Endodermal cell (in vitro differentiated cells): ENCODE data around the gene KHK. TPM values are rescaled to one million over a fixed set of nuclear protein-coding genes. Genes with fewer than 3 reads are reported as not detected.

ENCODE experiments used
- DNase-seq: peaks from one replicate; pipeline ENCODE4 v3.0.0-alpha.2; 2017
- H3K27ac ChIP-seq: 2 replicates; pipeline ENCODE4 v1.5.1; 2013; ENCODE audit warnings: mild to moderate bottlenecking, low read depth, low read length, moderate library complexity
- H3K27me3 ChIP-seq: 2 replicates; pipeline ENCODE4 v1.6.1; 2013; ENCODE audit warnings: mild to moderate bottlenecking, low read length, moderate library complexity; ENCODE audit not compliant: insufficient read depth, control insufficient read depth, poor library complexity, severe bottlenecking
- H3K36me3 ChIP-seq: 2 replicates; pipeline ENCODE4 v1.7.0; 2013; ENCODE audit warnings: mild to moderate bottlenecking, low read length, moderate library complexity; ENCODE audit not compliant: control insufficient read depth, insufficient read depth
- H3K4me1 ChIP-seq: one replicate; pipeline ENCODE4 v1.7.0; 2013; ENCODE audit warnings: low read length; ENCODE audit not compliant: control insufficient read depth, insufficient read depth
- H3K4me3 ChIP-seq: 2 replicates; pipeline ENCODE4 v1.5.1; 2013; ENCODE audit warnings: mild to moderate bottlenecking, low read length, moderate library complexity
- H3K9ac ChIP-seq: 2 replicates; pipeline ENCODE4 v1.6.1; 2013; ENCODE audit warnings: mild to moderate bottlenecking, low read length, moderate library complexity; ENCODE audit not compliant: poor library complexity, severe bottlenecking; ENCODE audit errors: extremely low read depth
- H3K9me3 ChIP-seq: 2 replicates; pipeline ENCODE4 v1.6.1; 2013; ENCODE audit warnings: mild to moderate bottlenecking, low read length, moderate library complexity; ENCODE audit not compliant: control insufficient read depth
- H3K27ac Mint-ChIP-seq: 2 replicates; pipeline ENCODE4 v1.8.0; 2020; ENCODE audit warnings: mixed read lengths
- H3K27me3 Mint-ChIP-seq: 2 replicates; pipeline ENCODE4 v1.8.0; 2021; ENCODE audit warnings: mild to moderate bottlenecking, mixed read lengths; ENCODE audit not compliant: insufficient read depth
- H3K36me3 Mint-ChIP-seq: 2 replicates; pipeline ENCODE4 v1.8.0; 2020; ENCODE audit warnings: low read depth, mixed read lengths
- H3K4me1 Mint-ChIP-seq: 2 replicates; pipeline ENCODE4 v1.8.0; 2020; ENCODE audit warnings: mixed read lengths
- H3K4me3 Mint-ChIP-seq: 2 replicates; pipeline ENCODE4 v1.8.0; 2020; ENCODE audit warnings: mild to moderate bottlenecking, moderate library complexity, mixed read lengths
- H3K9me3 Mint-ChIP-seq: 2 replicates; pipeline ENCODE4 v1.8.0; 2020; ENCODE audit warnings: mild to moderate bottlenecking, mixed read lengths
- WGBS, 2 experiments: methylation state at CpG; one replicate each; pipeline versions ENCODE4 v1.1.5 to v1.1.7; 2013; ENCODE audit warnings: missing lambda C conversion rate in 2 of 2, mixed read lengths in 1 of 2; ENCODE audit not compliant: insufficient coverage in 1 of 2, insufficient read length in 1 of 2; 5-methylcytosine and 5-hydroxymethylcytosine counted together
- total RNA-seq, 2 donors: library from RNA; stranded (reverse); fragmentation: NEBNext Ultra II Directional in 1 of 2; extraction: Animal tissue kit (Norgen Biotek cat#: 25700) in 1 of 2; gene quantifications; 2 replicates in 1 of 2; 3 replicates in 1 of 2; pipeline ENCODE4 v1.2.1, GENCODE V29; 2021
- TF ChIP-seq, protein P1 (sequence below): fragments of 200-600 bp; sonication (generic); conservative IDR thresholded peaks from 2 replicates; pipeline ENCODE4 v1.5.0; 2021; ENCODE audit warnings: antibody characterized with exemption, mild to moderate bottlenecking

KHK gene
- total RNA-seq, 2 donors from 2014 or later = 3.3 to 3.9 TPM

DNA sequence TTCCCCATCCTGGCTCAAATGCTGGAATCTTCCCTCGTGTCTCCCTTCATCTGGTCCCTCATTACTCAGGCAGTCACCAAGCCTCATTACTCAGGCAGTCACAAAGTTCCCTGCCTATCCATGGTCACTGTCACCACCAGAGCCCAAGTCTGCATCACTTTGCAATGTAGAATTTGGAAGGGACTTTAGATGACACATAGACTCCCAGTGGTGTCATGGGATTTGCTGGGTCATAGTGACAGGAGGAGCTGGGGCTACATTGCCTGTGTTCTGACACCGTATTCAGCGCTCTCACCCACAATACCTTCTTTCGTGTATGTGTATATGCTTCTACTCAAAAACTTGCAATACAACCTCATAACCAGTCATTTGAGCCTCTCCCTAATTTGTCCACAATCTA is 10.2 kb upstream of the KHK start:
- no peak for DNase-seq
- peaks cover 17% of the 10 kb centered on the region for H3K4me1 Mint-ChIP-seq

DNA sequence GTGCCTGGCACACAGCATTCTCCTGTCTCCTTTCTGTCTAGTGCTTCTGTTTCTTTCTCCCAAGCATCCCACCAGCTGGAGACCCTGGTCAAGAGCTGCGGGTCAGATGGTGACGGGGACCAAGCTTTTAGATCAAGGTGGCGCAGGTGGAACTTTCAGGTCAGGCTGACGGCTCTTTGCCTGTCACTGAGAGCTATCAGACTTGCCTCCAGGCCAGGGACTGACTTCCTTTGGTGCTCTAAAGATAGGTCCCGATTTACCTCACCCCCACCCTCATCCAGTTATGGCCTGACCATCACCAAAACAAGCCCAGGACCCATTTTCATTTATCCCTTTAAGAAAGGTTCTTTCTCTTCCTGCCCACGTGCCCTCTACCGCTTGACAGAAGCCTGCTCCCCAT is 9.3 kb upstream of the KHK start:
- Mint-ChIP-seq H3K27me3 (peaks cover 7% of the 10 kb centered on the region), H3K4me1 (peaks cover 19% of the 10 kb centered on the region), H3K4me3 (no peak overlapping the region), H3K9me3 (no peaks in the 10 kb centered on the region), H3K36me3 (no peaks in the 10 kb centered on the region), H3K27ac (no peak overlapping the region)
- no peak overlapping the region for H3K27ac ChIP-seq
- no peaks in the 10 kb centered on the region for H3K36me3 ChIP-seq
- H3K9me3 ChIP-seq = no peaks in the 10 kb centered on the region
- TF ChIP-seq, protein P1, sequence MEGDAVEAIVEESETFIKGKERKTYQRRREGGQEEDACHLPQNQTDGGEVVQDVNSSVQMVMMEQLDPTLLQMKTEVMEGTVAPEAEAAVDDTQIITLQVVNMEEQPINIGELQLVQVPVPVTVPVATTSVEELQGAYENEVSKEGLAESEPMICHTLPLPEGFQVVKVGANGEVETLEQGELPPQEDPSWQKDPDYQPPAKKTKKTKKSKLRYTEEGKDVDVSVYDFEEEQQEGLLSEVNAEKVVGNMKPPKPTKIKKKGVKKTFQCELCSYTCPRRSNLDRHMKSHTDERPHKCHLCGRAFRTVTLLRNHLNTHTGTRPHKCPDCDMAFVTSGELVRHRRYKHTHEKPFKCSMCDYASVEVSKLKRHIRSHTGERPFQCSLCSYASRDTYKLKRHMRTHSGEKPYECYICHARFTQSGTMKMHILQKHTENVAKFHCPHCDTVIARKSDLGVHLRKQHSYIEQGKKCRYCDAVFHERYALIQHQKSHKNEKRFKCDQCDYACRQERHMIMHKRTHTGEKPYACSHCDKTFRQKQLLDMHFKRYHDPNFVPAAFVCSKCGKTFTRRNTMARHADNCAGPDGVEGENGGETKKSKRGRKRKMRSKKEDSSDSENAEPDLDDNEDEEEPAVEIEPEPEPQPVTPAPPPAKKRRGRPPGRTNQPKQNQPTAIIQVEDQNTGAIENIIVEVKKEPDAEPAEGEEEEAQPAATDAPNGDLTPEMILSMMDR = no peak
- H3K27me3 ChIP-seq = no peaks in the 10 kb centered on the region
- no peak overlapping the region for H3K9ac ChIP-seq
- 92% methylated on average over 6 to 7 of the region's 7 CpGs for WGBS, 2 experiments
- no peak overlapping the region for H3K4me3 ChIP-seq
- no peak for DNase-seq
- H3K4me1 ChIP-seq = peaks cover 4% of the 10 kb centered on the region

More for the DNA sequence above, 10.2 kb upstream of the KHK start:
- no peaks in the 10 kb centered on the region for H3K36me3 ChIP-seq
- H3K9me3 ChIP-seq = no peaks in the 10 kb centered on the region
- TF ChIP-seq, protein P1 = no peak
- Mint-ChIP-seq H3K36me3 (no peaks in the 10 kb centered on the region), H3K27me3 (peaks cover 7% of the 10 kb centered on the region), H3K4me3 (no peak overlapping the region), H3K9me3 (no peaks in the 10 kb centered on the region), H3K27ac (no peak overlapping the region)
- H3K27me3 ChIP-seq = no peaks in the 10 kb centered on the region
- WGBS, 2 experiments = 91% methylated on average over 4 of the region's 4 CpGs
- H3K27ac ChIP-seq = no peak overlapping the region
- H3K4me3 ChIP-seq = no peak overlapping the region
- H3K4me1 ChIP-seq = peaks cover 4% of the 10 kb centered on the region
- H3K9ac ChIP-seq = no peak overlapping the region

DNA sequence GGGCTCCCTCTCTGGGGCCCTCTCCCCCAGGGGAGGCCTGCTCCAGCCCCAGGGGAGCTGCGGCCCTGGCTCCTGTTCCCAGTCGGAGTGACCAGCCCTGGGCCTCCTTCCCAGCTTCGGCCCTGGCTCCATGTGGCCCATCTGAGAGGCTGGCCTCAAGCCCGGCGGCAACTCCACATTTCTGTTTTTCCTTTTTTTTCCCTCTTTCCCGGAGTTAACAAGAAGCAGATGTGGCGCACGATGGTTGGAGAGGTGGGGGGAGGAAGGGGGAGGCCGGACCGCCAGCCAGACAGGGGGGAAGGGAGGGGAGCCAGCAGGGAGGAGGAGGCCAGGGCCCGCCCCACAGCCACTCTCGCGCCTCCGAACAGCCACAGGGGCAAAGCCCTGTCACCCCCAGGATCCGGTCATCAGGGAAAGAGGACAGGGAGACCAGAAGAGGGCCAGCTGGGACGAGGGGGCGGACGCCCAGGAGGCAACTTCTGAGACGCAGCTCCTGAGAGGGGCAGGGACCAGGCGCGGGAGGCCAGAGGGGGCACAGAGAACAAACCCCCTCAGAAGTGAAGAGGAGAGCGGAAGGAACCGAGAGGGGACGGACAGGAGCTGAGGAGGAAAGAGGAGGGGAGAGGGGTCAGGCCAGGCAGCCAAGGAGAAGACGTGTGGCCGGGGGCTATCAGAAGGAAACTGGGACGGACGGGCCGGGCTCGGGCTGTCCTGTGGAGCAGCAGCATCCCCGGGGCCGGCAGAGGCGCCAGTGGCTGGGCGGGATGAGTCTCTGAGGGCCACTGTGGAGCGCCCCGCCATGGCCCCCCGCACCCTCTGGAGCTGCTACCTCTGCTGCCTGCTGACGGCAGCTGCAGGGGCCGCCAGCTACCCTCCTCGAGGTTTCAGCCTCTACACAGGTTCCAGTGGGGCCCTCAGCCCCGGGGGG is 8.0 kb upstream of the KHK start, which contains the start of gene EMILIN1:
Gene EMILIN1 (plus strand): TSS at position 349 of the 928 bp plus-strand sequence. CDS start 451 bp downstream, at position 800.
- no peak within 1 kb of the TSS for H3K4me3 Mint-ChIP-seq
- Histone ChIP-seq H3K9me3 (no peaks in the 10 kb centered on the region), H3K27ac (peak within 1 kb of the TSS; percentile 64), H3K4me1 (no peaks in the 10 kb centered on the region), H3K36me3 (no peaks in the 10 kb centered on the region), H3K27me3 (no peaks in the 10 kb centered on the region), H3K9ac (no peak within 1 kb of the TSS), H3K4me3 (no peak within 1 kb of the TSS)
- peak; percentile 67 for DNase-seq
- H3K4me1 Mint-ChIP-seq = peaks cover 10% of the 10 kb centered on the region
- H3K27ac Mint-ChIP-seq = peak within 1 kb of the TSS; percentile 21
- no peaks in the 10 kb centered on the region for H3K9me3 Mint-ChIP-seq
- TF ChIP-seq, protein P1 = no peak
- no peaks in the 10 kb centered on the region for H3K36me3 Mint-ChIP-seq
- 74 to 83% methylated on average over 16 to 40 of the region's 41 CpGs for WGBS, 2 experiments
- peaks cover 7% of the 10 kb centered on the region for H3K27me3 Mint-ChIP-seq
